GM19193 (cell line): ENCODE measurements around the gene HADHA.

Experiments
- POLR2A ChIP-seq: IDR thresholded peaks from 4 replicates; pipeline ENCODE4 v1.6.1; 2011; ENCODE audit not compliant: insufficient read depth, insufficient read length; ENCODE audit errors: extremely low read depth

Gene HADHA

DNA sequence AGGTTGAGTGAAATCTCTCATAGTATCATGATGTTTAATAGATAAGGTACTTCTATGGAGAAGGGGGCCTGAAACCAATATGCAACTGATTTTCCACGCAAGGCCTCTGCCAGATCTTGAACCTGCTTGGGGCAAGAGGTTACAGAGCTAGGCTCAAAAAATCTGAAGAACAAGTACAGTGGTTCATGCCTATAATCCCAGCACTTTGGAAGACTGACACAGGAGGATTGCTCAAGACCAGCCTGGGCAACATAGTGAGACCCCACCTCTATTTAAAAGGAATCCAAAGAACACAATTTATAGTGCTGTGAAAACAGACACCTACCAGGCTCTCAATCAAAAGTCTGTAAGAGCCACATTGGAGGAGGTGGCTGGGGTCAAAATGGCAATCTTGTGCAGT is 28.6 kb downstream of the HADHA start:
- no peak for TF ChIP-seq POLR2A

DNA sequence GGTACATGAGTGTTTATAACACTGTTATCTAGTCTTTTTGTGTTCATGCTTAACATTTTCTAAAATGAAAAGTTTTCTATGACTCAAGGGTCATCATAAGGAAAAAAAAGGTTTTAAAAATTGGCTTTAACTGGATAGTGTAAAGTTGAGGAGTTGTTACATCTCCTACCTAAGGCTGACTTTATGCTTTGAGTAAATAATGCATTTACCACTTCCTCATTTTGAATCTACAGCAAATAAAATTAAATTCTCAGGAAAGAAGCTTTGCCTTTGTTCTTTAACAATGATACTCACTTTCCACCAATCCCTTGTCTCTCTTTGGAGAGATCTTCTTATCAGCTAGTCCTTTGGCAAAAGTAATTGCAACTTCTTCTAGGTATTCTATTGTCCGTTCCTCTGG is 29.7 kb downstream of the HADHA start:
- TF ChIP-seq POLR2A: no peak

DNA sequence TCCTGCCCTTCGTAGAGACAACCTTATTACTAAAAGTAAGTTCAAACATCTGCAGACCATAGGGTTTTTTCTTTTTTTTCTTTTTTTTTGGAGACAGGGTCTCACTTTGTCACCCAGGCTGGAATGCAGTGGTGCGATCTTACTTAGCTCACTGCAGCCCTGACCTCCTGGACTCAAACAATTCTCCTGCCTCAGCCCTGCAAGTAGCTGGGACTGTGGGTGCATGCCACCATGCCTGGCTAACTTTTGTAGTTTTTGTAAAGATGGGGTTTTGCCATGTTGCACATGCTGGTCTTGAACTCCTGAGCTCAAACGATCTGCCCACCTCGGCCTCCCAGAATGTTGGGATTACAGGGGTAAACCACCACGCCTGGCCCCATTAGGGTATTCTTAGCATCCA is 32.4 kb downstream of the HADHA start:
- TF ChIP-seq POLR2A: no peak

DNA sequence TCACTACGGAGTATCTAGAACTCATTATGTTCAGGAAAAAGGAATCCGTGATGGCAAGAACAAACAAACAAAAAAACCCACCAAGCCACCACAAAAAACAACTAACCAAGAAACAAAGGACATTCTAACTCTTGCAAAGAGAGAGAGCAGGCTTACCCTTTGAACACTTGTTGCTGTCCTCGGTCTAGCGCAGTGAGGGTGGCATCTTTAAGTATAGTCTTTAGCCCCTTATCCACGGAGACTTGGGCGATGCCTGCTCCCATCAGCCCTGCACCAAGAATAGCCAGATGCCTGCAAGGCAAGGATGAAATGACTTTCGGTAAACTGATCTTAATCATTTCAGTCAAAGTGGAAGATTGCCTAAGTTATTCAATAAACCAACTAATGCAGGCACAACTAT is 40.5 kb downstream of the HADHA start:
- TF ChIP-seq POLR2A: no peak

GRCh38 chr2:26202981-26203490 is 41.4 kb downstream of the HADHA start:
- TF ChIP-seq POLR2A: no peak

DNA sequence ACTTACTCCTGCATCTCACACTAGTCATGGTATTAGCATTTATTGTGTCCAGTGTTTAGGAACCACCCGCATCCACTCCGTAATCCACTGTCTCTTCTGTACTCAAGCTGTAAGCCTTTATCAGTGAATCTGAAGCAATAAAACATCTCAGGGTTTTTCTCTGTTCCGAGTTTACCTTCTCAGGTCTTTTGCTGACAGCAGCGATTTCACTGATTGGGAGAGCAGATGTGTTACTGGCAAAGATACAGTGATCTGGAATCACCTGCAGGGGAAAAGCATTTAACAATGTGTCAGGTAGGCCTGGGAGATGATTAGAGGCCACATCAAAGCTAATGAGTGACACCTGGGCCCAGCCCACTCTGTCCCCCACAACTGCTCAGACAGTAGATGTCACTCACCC is 46.9 kb downstream of the HADHA start:
- TF ChIP-seq POLR2A: no peak

- TF ChIP-seq POLR2A: no peak
These were observed 47.6 kb downstream of the HADHA start for GRCh38 chr2:26196683-26197418.

DNA sequence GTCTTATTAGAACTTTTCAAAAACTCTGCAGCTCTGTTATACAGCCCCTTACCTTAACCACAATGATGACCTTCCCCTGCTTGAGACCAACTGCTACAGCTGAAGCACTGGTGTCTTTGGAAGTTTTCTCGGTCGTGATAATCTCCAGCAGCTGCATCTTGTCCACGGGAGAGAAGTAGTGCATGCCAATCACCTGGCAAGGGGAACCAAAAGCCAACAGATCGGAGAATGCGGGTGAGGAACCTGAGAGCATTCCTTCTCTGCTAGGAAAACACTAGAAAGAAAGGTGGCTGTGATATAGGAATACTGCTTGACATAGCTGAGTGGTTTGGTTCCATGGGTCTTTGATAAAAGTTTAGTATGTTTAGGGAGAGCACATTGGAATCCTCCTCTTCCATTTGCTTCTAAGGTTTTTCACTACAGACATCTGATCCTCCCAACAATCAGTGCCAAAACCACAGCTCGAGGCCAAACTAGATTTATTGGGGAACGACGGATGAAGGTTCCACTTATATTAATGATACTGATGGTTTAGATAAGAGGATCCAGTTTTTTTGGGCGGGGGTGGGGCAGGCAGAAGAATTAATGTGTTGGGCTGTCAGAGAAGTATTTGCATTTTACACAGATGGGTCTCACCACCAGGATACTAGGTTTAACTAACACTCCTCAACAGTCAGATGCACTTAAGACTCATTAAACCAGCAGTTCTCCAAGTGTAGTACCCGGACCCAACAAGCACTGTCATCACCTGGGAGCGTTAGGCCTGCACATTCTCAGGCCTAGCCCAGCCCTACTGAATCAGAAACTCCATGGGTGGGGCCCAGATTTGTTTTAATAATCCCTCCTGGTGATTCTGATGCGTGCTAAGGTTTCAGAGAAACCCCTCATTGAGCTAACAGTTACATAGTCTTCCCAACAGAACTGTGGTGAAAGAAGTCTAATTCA is 49.1 kb downstream of the HADHA start:
- no peak for TF ChIP-seq POLR2A

GRCh38 chr2:26193578-26194231 is 50.7 kb downstream of the HADHA start:
- no peak for TF ChIP-seq POLR2A

DNA sequence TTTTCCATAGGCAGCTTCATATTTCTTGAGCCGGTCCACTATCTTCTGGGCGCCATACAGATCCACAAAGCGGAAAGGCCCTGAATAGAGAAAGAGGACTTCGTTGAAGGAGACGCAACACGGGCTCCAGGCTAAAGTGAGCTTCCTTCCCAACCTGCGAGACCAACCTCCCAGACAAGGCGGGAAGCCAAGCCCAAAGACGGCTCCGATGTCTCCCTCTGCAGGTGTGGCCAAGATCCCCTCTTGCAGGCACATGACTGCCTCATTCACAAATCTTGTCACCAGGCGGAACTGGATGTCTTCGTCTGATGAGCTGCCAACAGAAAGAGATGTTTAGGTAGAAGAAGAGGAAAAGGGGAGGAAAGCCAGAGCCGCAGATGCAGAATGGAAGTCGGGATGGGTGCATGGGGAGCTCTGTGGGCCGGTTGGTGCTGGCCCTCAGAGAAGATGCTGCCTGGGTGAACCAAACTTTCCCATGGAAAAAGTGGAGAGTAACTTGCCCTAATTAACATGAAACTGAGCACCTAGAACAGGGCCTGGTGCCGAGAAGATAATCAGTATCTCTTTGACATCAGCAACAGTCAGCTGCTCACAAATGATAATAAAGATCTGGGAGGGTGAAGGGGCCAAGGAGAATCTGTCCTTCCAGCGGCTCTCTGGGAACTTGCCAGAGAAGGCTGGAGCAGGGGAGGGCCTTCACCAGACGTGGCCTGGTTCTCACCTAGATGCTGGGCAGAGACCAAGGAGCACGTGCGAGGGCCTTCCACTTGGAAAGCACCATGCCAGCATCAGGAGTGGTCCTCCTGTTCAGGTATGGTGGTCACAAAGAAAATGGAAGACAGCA is 52.9 kb downstream of the HADHA start:
- no peak for TF ChIP-seq POLR2A

DNA sequence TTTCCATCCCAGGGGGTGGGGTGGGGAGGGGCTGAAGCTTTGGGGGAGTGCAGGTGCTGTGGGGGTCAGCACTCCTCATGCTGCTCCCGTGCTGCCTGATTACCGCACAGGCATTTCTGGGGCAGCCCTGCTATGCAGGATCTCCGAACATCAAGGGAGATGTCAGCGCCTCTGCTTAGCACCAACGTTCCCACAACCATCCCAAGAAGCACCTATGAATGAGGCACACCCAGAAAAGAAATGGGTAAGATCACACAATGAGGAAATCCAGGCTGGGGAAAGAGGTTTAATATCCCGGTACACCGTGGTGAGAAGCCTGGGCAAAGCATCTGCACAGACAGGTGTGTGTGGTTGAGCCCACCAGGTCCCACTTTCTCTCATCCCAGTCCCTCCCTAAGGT is 54.1 kb downstream of the HADHA start:
- no peak for TF ChIP-seq POLR2A

GRCh38 chr2:26189751-26190150 is 54.7 kb downstream of the HADHA start:
- TF ChIP-seq POLR2A: no peak

GRCh38 chr2:26189123-26189522 is 55.3 kb downstream of the HADHA start:
- TF ChIP-seq POLR2A: no peak

DNA sequence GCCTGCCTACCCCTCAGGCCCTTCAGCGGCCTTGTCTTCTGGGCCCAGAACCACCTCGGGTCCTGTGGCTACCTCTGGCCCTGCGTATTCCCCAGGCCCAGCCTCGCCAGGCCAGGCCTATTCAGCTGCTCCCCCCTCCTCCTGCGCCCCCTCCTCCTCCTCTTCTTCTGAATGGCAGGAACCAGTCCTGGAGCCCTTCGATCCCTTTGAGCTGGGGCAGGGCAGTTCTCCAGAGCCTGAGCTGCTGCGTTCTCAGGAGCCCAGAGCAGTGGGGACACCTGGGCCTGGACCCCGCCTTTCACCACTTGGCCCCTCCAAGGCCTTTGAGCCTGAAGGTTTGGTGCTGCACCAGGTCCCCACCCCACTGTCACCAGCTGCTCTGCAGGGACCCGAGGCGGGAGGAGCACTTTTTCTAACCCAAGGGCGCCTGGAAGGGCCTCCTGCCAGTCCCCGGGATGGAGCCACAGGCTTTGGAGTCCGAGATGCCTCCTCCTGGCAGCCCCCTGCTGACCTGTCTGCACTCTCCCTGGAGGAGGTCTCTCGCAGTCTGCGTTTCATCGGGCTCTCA is 56.8 kb downstream of the HADHA start:
- no peak for TF ChIP-seq POLR2A
